SK-N-SH (cell line): ENCODE measurements around the gene REC114. TPM values are rescaled to one million over a fixed set of nuclear protein-coding genes. Genes with fewer than 3 reads are reported as not detected.

Source experiments
- CTCF ChIA-PET: fragments of 300-600, 350-600 bp; formaldehyde crosslinking; extraction: SDS; loops from one replicate; lab custom pipeline; 2021; lab: Yijun Ruan, JAX
- POLR2A ChIA-PET: fragments of 350-600 bp; sonication (Branson Sonifier 250); formaldehyde crosslinking; extraction: SDS; loops from one replicate; lab custom pipeline; 2020; ENCODE audit warnings: antibody characterized with exemption, inconsistent platforms; lab: Yijun Ruan, JAX
- DNase-seq: peaks from one replicate; pipeline ENCODE4 v3.0.0; 2012
- H2AFZ ChIP-seq: fragments of 200-600 bp; sonication (generic); 2 replicates; pipeline ENCODE4 v1.8.1; 2016; ENCODE audit warnings: antibody characterized with exemption, mild to moderate bottlenecking, low read depth
- H3F3A ChIP-seq: fragments of 200-600 bp; sonication (generic); replicated peaks from 2 replicates; pipeline ENCODE3; 2016; ENCODE audit warnings: antibody characterized with exemption, mild to moderate bottlenecking; ENCODE audit not compliant: insufficient read depth
- H3K27ac ChIP-seq, 2 experiments: fragments of 200-500 bp in 1 of 2; fragments of 200-600 bp in 1 of 2; sonication (Bioruptor generic) in 1 of 2; sonication (generic), shearing (Covaris generic) in 1 of 2; 2 replicates each; pipeline versions ENCODE4 v1.5.1 to v1.6.1; 2014 to 2016; ENCODE audit warnings: low read depth in 2 of 2, inconsistent platforms in 1 of 2, low read length in 1 of 2, mild to moderate bottlenecking in 1 of 2, mixed read lengths in 1 of 2
- H3K27me3 ChIP-seq: fragments of 200-600 bp; sonication (generic), shearing (Covaris generic); 2 replicates; pipeline ENCODE4 v1.6.1; 2016; ENCODE audit warnings: mixed run types; ENCODE audit not compliant: insufficient read depth
- H3K36me3 ChIP-seq, 2 experiments: fragments of 200-500 bp in 1 of 2; fragments of 200-600 bp in 1 of 2; sonication (Bioruptor generic) in 1 of 2; sonication (generic) in 1 of 2; replicated peaks in 1 of 2; 2 replicates each; pipeline versions ENCODE3 to v1.5.1; 2014 to 2016; ENCODE audit warnings: low read length in 1 of 2, mild to moderate bottlenecking in 1 of 2; ENCODE audit not compliant: insufficient read depth in 2 of 2, control insufficient read depth in 1 of 2
- H3K4me1 ChIP-seq, 2 experiments: fragments of 200-500 bp in 1 of 2; fragments of 200-600 bp in 1 of 2; sonication (Bioruptor generic) in 1 of 2; sonication (generic), shearing (Covaris generic) in 1 of 2; 2 replicates each; pipeline versions ENCODE4 v1.5.1 to v1.6.1; 2014 to 2016; ENCODE audit warnings: low read depth in 1 of 2, low read length in 1 of 2, mixed run types in 1 of 2; ENCODE audit not compliant: insufficient read depth in 2 of 2, control insufficient read depth in 1 of 2
- H3K4me2 ChIP-seq: fragments of 200-600 bp; sonication (generic), shearing (Covaris generic); 2 replicates; pipeline ENCODE4 v1.6.1; 2017; ENCODE audit warnings: mixed run types
- H3K4me3 ChIP-seq, 2 experiments: fragments of 200-500 bp in 1 of 2; fragments of 200-600 bp in 1 of 2; sonication (Bioruptor generic) in 1 of 2; sonication (generic), shearing (Covaris generic) in 1 of 2; 2 replicates each; pipeline versions ENCODE4 v1.5.1 to v1.8.1; 2014 to 2016; ENCODE audit warnings: low read depth in 2 of 2, inconsistent platforms in 1 of 2, low read length in 1 of 2, mild to moderate bottlenecking in 1 of 2, mixed read lengths in 1 of 2, moderate library complexity in 1 of 2
- H3K79me2 ChIP-seq: fragments of 200-600 bp; sonication (generic); 2 replicates; pipeline ENCODE4 v1.8.1; 2017; ENCODE audit warnings: mild to moderate bottlenecking; ENCODE audit not compliant: insufficient read depth
- H3K9ac ChIP-seq: fragments of 200-600 bp; sonication (generic); 2 replicates; pipeline ENCODE4 v1.6.1; 2017; ENCODE audit warnings: mixed run types
- H3K9me2 ChIP-seq: fragments of 200-600 bp; sonication (generic); 2 replicates; pipeline ENCODE4 v1.6.1; 2017; ENCODE audit warnings: mixed run types
- H3K9me3 ChIP-seq: fragments of 200-600 bp; sonication (generic); 2 replicates; pipeline ENCODE4 v1.6.1; 2017; ENCODE audit warnings: mixed run types, mild to moderate bottlenecking, moderate library complexity
- H4K20me1 ChIP-seq: fragments of 200-600 bp; sonication (generic); 2 replicates; pipeline ENCODE4 v1.6.1; 2017; ENCODE audit warnings: mild to moderate bottlenecking, mixed run types; ENCODE audit not compliant: insufficient read depth
- CHD2 ChIP-seq: fragments of 150-350 bp; IDR thresholded peaks from 2 replicates; pipeline ENCODE4 v1.6.1; 2018; ENCODE audit warnings: low read length; ENCODE audit not compliant: partially characterized antibody
- EP300 ChIP-seq, 2 experiments: IDR thresholded peaks; 2 replicates each; pipeline versions ENCODE4 v1.4.0 to v1.6.1; 2012; ENCODE audit warnings: borderline replicate concordance in 1 of 2, low read depth in 1 of 2, low read length in 1 of 2
- FOSL2 ChIP-seq: IDR thresholded peaks from 2 replicates; pipeline ENCODE4 v1.4.0; 2012; ENCODE audit warnings: low read depth, mild to moderate bottlenecking, moderate library complexity, borderline replicate concordance
- GABPA ChIP-seq: IDR thresholded peaks from 2 replicates; pipeline ENCODE4 v1.4.0; 2012; ENCODE audit warnings: low read depth, mild to moderate bottlenecking
- MXI1 ChIP-seq: IDR thresholded peaks from 2 replicates; pipeline ENCODE4 v1.6.1; 2012; ENCODE audit warnings: mild to moderate bottlenecking, low read depth, low read length, improper control_type of control experiment
- RAD21 ChIP-seq: IDR thresholded peaks from 2 replicates; pipeline ENCODE4 v1.6.1; 2012; ENCODE audit warnings: mild to moderate bottlenecking, low read length
- RCOR1 ChIP-seq: fragments of 150-350 bp; IDR thresholded peaks from 2 replicates; pipeline ENCODE4 v1.6.1; 2017; ENCODE audit warnings: antibody characterized with exemption, low read length
- RFX5 ChIP-seq: IDR thresholded peaks from 2 replicates; pipeline ENCODE4 v1.6.1; 2012; ENCODE audit warnings: mild to moderate bottlenecking, improper control_type of control experiment, low read length
- RXRA ChIP-seq: IDR thresholded peaks from 2 replicates; pipeline ENCODE4 v1.4.0; 2012; ENCODE audit warnings: low read depth, mild to moderate bottlenecking, borderline replicate concordance
- TCF12 ChIP-seq: IDR thresholded peaks from 2 replicates; pipeline ENCODE4 v1.4.0; 2012
- TEAD4 ChIP-seq: IDR thresholded peaks from 2 replicates; pipeline ENCODE4 v1.4.0; 2012; ENCODE audit warnings: mild to moderate bottlenecking, borderline replicate concordance; ENCODE audit not compliant: insufficient read depth
- YY1 ChIP-seq: IDR thresholded peaks from 2 replicates; pipeline ENCODE4 v1.4.0; 2012; ENCODE audit warnings: low read depth, mild to moderate bottlenecking
- WGBS: methylation state at CpG from one replicate; pipeline ENCODE4 v1.1.6; 2017; ENCODE audit warnings: low lambda C conversion rate; 5-methylcytosine and 5-hydroxymethylcytosine counted together
- polyA plus RNA-seq, 3 experiments: library from polyadenylated mRNA; depleted of rRNA; stranded (reverse); fragments of >200 nt; gene quantifications; 2 replicates each; pipeline ENCODE4 v1.2.3, GENCODE V29; 2012
- TF ChIP-seq, protein P1 (sequence below): IDR thresholded peaks from 2 replicates; pipeline ENCODE4 v1.4.0; 2012; ENCODE audit warnings: low read depth
- TF ChIP-seq, protein P2 (sequence below): fragments of 200-600 bp; sonication (generic); IDR thresholded peaks from 2 replicates; pipeline ENCODE4 v1.6.1; 2017; ENCODE audit warnings: antibody characterized with exemption, mild to moderate bottlenecking, moderate library complexity
- TF ChIP-seq, protein P3 (sequence below): fragments of 150-350 bp; IDR thresholded peaks from 2 replicates; pipeline ENCODE4 v1.6.1; 2016; ENCODE audit warnings: mild to moderate bottlenecking, low read depth, low read length
- TF ChIP-seq, protein P4 (sequence below): IDR thresholded peaks from 2 replicates; pipeline ENCODE4 v1.4.0; 2012; ENCODE audit warnings: low read depth, borderline replicate concordance

Gene REC114, protein sequence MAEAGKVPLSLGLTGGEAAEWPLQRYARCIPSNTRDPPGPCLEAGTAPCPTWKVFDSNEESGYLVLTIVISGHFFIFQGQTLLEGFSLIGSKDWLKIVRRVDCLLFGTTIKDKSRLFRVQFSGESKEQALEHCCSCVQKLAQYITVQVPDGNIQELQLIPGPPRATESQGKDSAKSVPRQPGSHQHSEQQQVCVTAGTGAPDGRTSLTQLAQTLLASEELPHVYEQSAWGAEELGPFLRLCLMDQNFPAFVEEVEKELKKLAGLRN
- polyA plus RNA-seq (2012; rRNA removed): not detected in 2 replicates
- polyA plus RNA-seq (2012; cell fraction: cytosol; rRNA removed): not detected in 2 replicates
- not detected in 2 replicates for polyA plus RNA-seq (2012; cell fraction: nucleus; rRNA removed)

DNA sequence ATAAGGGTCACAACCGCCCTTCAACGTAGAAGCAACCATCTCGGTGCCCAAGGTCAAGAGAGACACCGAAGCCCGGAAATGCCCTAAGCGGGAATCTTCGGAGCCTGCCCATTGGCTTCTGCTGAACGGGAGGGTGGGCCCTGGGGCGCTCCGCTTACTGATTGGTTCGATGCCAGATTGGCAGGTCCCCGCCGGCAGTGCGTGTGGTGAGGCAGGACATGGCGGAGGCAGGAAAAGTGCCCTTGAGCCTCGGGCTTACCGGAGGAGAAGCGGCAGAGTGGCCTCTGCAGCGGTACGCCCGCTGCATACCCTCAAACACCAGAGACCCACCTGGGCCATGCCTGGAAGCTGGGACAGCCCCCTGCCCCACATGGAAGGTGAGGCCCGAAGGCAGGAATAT is at the start of gene REC114:
TSS of gene REC114 (plus strand) at position 197 of the 400 bp plus-strand sequence. CDS start at position 219, 22 bp downstream.
- Histone ChIP-seq H4K20me1 (no peaks in the 10 kb centered on the region), H2AFZ (no peak within 1 kb of the TSS), H3K4me3 (no peak within 1 kb of the TSS), H3K79me2 (no peaks in the 10 kb centered on the region), H3K9me2 (no peaks in the 10 kb centered on the region), H3K27ac (no peak within 1 kb of the TSS), H3K9me3 (no peaks in the 10 kb centered on the region), H3K9ac (no peak within 1 kb of the TSS), H3K4me1 (no peaks in the 10 kb centered on the region), H3K27me3 (peaks cover 13% of the 10 kb centered on the region; the same call in 1 of the 2 replicates), H3F3A (no peaks in the 10 kb centered on the region)
- DNase-seq: no peak
- ChIA-PET POLR2A (no interaction called here), CTCF (no interaction called here)
- 79% methylated on average over 6 of the region's 22 CpGs for WGBS
- TF ChIP-seq TEAD4: no peak
- TF ChIP-seq MXI1: no peak
- TF ChIP-seq YY1: no peak
- no peak for TF ChIP-seq TCF12
- TF ChIP-seq, protein P1, sequence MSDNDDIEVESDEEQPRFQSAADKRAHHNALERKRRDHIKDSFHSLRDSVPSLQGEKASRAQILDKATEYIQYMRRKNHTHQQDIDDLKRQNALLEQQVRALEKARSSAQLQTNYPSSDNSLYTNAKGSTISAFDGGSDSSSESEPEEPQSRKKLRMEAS: no peak
- TF ChIP-seq CHD2: no peak
- no peak for TF ChIP-seq RXRA
- no peak for TF ChIP-seq GABPA
- no peak for TF ChIP-seq RFX5
- TF ChIP-seq FOSL2: no peak
- TF ChIP-seq, protein P2, sequence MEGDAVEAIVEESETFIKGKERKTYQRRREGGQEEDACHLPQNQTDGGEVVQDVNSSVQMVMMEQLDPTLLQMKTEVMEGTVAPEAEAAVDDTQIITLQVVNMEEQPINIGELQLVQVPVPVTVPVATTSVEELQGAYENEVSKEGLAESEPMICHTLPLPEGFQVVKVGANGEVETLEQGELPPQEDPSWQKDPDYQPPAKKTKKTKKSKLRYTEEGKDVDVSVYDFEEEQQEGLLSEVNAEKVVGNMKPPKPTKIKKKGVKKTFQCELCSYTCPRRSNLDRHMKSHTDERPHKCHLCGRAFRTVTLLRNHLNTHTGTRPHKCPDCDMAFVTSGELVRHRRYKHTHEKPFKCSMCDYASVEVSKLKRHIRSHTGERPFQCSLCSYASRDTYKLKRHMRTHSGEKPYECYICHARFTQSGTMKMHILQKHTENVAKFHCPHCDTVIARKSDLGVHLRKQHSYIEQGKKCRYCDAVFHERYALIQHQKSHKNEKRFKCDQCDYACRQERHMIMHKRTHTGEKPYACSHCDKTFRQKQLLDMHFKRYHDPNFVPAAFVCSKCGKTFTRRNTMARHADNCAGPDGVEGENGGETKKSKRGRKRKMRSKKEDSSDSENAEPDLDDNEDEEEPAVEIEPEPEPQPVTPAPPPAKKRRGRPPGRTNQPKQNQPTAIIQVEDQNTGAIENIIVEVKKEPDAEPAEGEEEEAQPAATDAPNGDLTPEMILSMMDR: no peak
- TF ChIP-seq EP300 (IDR thresholded peaks at IDR 0.05; ENCODE audit: borderline replicate concordance in 1 of 2, low read depth in 1 of 2, low read length in 1 of 2): no peak
- TF ChIP-seq RAD21: no peak
- TF ChIP-seq, protein P3, sequence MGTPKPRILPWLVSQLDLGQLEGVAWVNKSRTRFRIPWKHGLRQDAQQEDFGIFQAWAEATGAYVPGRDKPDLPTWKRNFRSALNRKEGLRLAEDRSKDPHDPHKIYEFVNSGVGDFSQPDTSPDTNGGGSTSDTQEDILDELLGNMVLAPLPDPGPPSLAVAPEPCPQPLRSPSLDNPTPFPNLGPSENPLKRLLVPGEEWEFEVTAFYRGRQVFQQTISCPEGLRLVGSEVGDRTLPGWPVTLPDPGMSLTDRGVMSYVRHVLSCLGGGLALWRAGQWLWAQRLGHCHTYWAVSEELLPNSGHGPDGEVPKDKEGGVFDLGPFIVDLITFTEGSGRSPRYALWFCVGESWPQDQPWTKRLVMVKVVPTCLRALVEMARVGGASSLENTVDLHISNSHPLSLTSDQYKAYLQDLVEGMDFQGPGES: no peak
- no peak for TF ChIP-seq RCOR1
- TF ChIP-seq, protein P4, sequence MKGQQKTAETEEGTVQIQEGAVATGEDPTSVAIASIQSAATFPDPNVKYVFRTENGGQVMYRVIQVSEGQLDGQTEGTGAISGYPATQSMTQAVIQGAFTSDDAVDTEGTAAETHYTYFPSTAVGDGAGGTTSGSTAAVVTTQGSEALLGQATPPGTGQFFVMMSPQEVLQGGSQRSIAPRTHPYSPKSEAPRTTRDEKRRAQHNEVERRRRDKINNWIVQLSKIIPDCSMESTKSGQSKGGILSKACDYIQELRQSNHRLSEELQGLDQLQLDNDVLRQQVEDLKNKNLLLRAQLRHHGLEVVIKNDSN: no peak
- TF ChIP-seq, all 33 proteins: peak for 0
- Histone ChIP-seq H3K36me3 (no peaks in the 10 kb centered on the region), H3K4me2 (no peak within 1 kb of the TSS)
